CD8-positive, alpha-beta memory T cell (primary cell): ENCODE results near the gene TUBB4B. TPM values are rescaled to one million over a fixed set of nuclear protein-coding genes. Genes with fewer than 3 reads are reported as not detected.

Experiments used
- CTCF ChIA-PET: fragments of 350-600 bp; sonication (Branson Sonifier 250); formaldehyde crosslinking; loops from one replicate; lab custom pipeline; 2021; ENCODE audit warnings: antibody characterized with exemption; lab: Charles Lee
- POLR2A ChIA-PET: fragments of 350-600 bp; sonication (Branson Sonifier 250); formaldehyde crosslinking; loops from one replicate; lab custom pipeline; 2021; ENCODE audit warnings: antibody characterized with exemption; lab: Charles Lee
- DNase-seq, 5 donors: peaks; one replicate each; pipeline versions ENCODE4 v3.0.0 to v3.0.0-alpha.2; 2020 to 2022; ENCODE audit warnings: mixed read lengths in 1 of 5
- H3K27ac ChIP-seq: one replicate; pipeline ENCODE4 v1.7.0; 2013; ENCODE audit warnings: low read depth, mild to moderate bottlenecking, low read length, moderate library complexity
- H3K27me3 ChIP-seq: 2 replicates; pipeline ENCODE4 v1.7.0; 2013; ENCODE audit warnings: low read length, mild to moderate bottlenecking; ENCODE audit not compliant: insufficient read depth, poor library complexity, severe bottlenecking
- H3K36me3 ChIP-seq: 2 replicates; pipeline ENCODE4 v1.7.0; 2013; ENCODE audit warnings: mild to moderate bottlenecking, low read length, moderate library complexity; ENCODE audit not compliant: insufficient read depth
- H3K4me1 ChIP-seq: 2 replicates; pipeline ENCODE4 v1.7.0; 2013; ENCODE audit warnings: mild to moderate bottlenecking, low read length, moderate library complexity; ENCODE audit not compliant: insufficient read depth
- H3K4me3 ChIP-seq: 2 replicates; pipeline ENCODE4 v1.7.0; 2013; ENCODE audit warnings: mild to moderate bottlenecking, low read length
- H3K9me3 ChIP-seq: 2 replicates; pipeline ENCODE4 v1.7.0; 2013; ENCODE audit warnings: mild to moderate bottlenecking, low read length
- H3K27ac Mint-ChIP-seq, 8 donors: one replicate each; pipeline ENCODE4 v1.8.0; 2020 to 2021; ENCODE audit warnings: mixed read lengths in 8 of 8, mild to moderate bottlenecking in 6 of 8, inconsistent platforms in 3 of 8, moderate library complexity in 3 of 8
- H3K27me3 Mint-ChIP-seq, 2 donors: one replicate each; pipeline ENCODE4 v1.8.0; 2020 to 2021; ENCODE audit warnings: mixed read lengths in 2 of 2, mild to moderate bottlenecking in 1 of 2, moderate library complexity in 1 of 2
- H3K36me3 Mint-ChIP-seq, 3 donors: one replicate each; pipeline ENCODE4 v1.8.0; 2020 to 2021; ENCODE audit warnings: mixed read lengths in 3 of 3, inconsistent platforms in 1 of 3, mild to moderate bottlenecking in 1 of 3
- H3K4me1 Mint-ChIP-seq, 3 donors: one replicate each; pipeline ENCODE4 v1.8.0; 2020 to 2021; ENCODE audit warnings: mixed read lengths in 3 of 3, inconsistent platforms in 1 of 3, mild to moderate bottlenecking in 1 of 3
- H3K4me3 Mint-ChIP-seq, 7 donors: one replicate each; pipeline ENCODE4 v1.8.0; 2020 to 2021; ENCODE audit warnings: mixed read lengths in 7 of 7, mild to moderate bottlenecking in 6 of 7, moderate library complexity in 4 of 7, inconsistent platforms in 2 of 7
- H3K9me3 Mint-ChIP-seq, 5 donors: one replicate each; pipeline ENCODE4 v1.8.0; 2020 to 2022; ENCODE audit warnings: mixed read lengths in 5 of 5, mild to moderate bottlenecking in 3 of 5, moderate library complexity in 2 of 5, inconsistent platforms in 1 of 5
- polyA plus RNA-seq: library from polyadenylated mRNA; unstranded; fragments of 300-500 nt; fragmentation: Illumina TruSeq; gene quantifications from one replicate; pipeline ENCODE4 v1.2.3, GENCODE V29; 2021
- total RNA-seq, 2 experiments: library from RNA; stranded (reverse); gene quantifications; one replicate each; pipeline ENCODE4 v1.2.3, GENCODE V29; 2021

The TUBB4B gene
- 100 to 1,000 TPM; 322 to 331 TPM for total RNA-seq
- polyA plus RNA-seq, result 64.6 TPM

GRCh38 chr9:137240841-137241489 lies at the start of gene TUBB4B:
TSS of gene TUBB4B (plus strand) at chr9:137241287. CDS start at chr9:137241361, 74 bp downstream.
- Histone ChIP-seq H3K36me3 (peaks cover 10% of the 10 kb centered on the region), H3K4me3 (peak within 1 kb of the TSS; percentile 60), H3K9me3 (no peaks in the 10 kb centered on the region), H3K27me3 (no peaks in the 10 kb centered on the region), H3K4me1 (peaks cover 20% of the 10 kb centered on the region), H3K27ac (peak within 1 kb of the TSS; percentile 79)
- Mint-ChIP-seq H3K27me3 (peaks cover 0 to 4% of the 10 kb centered on the region in 2 donors), H3K9me3 (no peaks in the 10 kb centered on the region), H3K36me3 (peaks cover 0 to 22% (median 5%) of the 10 kb centered on the region in 3 donors), H3K4me3 (peak within 1 kb of the TSS; percentile 88 to 95 (median 90)), H3K27ac (peak within 1 kb of the TSS; percentile 82 to 95 (median 90)), H3K4me1 (peaks cover 15 to 52% (median 17%) of the 10 kb centered on the region in 3 donors)
- POLR2A ChIA-PET, result interaction anchor here (0.5 to 3.4 kb wide), 19 partner anchors 15 to 441 kb away, joined by 3 to 83 read pairs (median 4); partner anchors contain the start of genes ANAPC2, MAN1B1, MRPL41 and NELFB
- peak; percentile 92 to 100 (median 97) for DNase-seq
- CTCF ChIA-PET, result interaction anchor here (1.0 to 4.4 kb wide), 12 partner anchors 13 to 450 kb away, joined by 3 to 43 read pairs (median 4); partner anchors contain the start of genes ANAPC2, NELFB, RNF224 and SSNA1

- peak overlapping the region in 1 of 8 donors; percentile 80 for H3K27ac Mint-ChIP-seq
- H3K4me3 Mint-ChIP-seq, result no peak overlapping the region
- no peak overlapping the region for H3K27ac ChIP-seq
- peaks cover 4% of the 10 kb centered on the region for H3K36me3 ChIP-seq
- H3K27me3 ChIP-seq, result no peaks in the 10 kb centered on the region
- POLR2A ChIA-PET, result interaction anchor here (0.6 to 1.4 kb wide), 3 partner anchors 35 to 1100 kb away, joined by 3 to 9 read pairs (median 4); no protein-coding TSS in a partner anchor
- no peak for DNase-seq
- peaks cover 19 to 34% (median 19%) of the 10 kb centered on the region in 3 donors for H3K4me1 Mint-ChIP-seq
- H3K4me3 ChIP-seq, result no peak overlapping the region
- H3K9me3 Mint-ChIP-seq, result no peaks in the 10 kb centered on the region
- no peaks in the 10 kb centered on the region for H3K27me3 Mint-ChIP-seq
- peaks cover 22% of the 10 kb centered on the region for H3K4me1 ChIP-seq
- CTCF ChIA-PET, result interaction anchor here (1.0 to 2.0 kb wide), 3 partner anchors 27 to 360 kb away, joined by 3 to 5 read pairs (median 3); partner anchors contain the start of gene MRPL41
- peaks cover 0 to 28% (median 2%) of the 10 kb centered on the region in 3 donors for H3K36me3 Mint-ChIP-seq
- H3K9me3 ChIP-seq, result no peaks in the 10 kb centered on the region
Observed at GRCh38 chr9:137191691-137192447, 49.2 kb upstream of the TUBB4B start.

GRCh38 chr9:137192448-137192780 lies 48.7 kb upstream of the TUBB4B start:
- H3K27ac ChIP-seq, result no peak overlapping the region
- no peaks in the 10 kb centered on the region for H3K27me3 ChIP-seq
- no peak overlapping the region for H3K4me3 ChIP-seq
- Mint-ChIP-seq H3K4me1 (peaks cover 14 to 28% (median 14%) of the 10 kb centered on the region in 3 donors), H3K27ac (no peak overlapping the region), H3K9me3 (no peaks in the 10 kb centered on the region), H3K27me3 (no peaks in the 10 kb centered on the region), H3K36me3 (peaks cover 0 to 26% (median 2%) of the 10 kb centered on the region in 3 donors), H3K4me3 (peak overlapping the region in 1 of 7 donors; percentile 24)
- POLR2A ChIA-PET, result interaction anchor here (1.4 kb wide), 1 partner anchor 63 kb away, joined by 9 read pairs; no protein-coding TSS in a partner anchor
- H3K4me1 ChIP-seq, result peaks cover 17% of the 10 kb centered on the region
- H3K36me3 ChIP-seq, result peaks cover 4% of the 10 kb centered on the region
- DNase-seq, result no peak
- CTCF ChIA-PET, result interaction anchor here (1.0 to 2.0 kb wide), 3 partner anchors 27 to 360 kb away, joined by 3 to 5 read pairs (median 3); partner anchors contain the start of gene MRPL41
- H3K9me3 ChIP-seq, result no peaks in the 10 kb centered on the region

GRCh38 chr9:137192859-137193258 lies 48.2 kb upstream of the TUBB4B start:
- DNase-seq, result no peak
- H3K9me3 Mint-ChIP-seq, result no peaks in the 10 kb centered on the region
- POLR2A ChIA-PET, result interaction anchor here (1.4 kb wide), 1 partner anchor 63 kb away, joined by 9 read pairs; no protein-coding TSS in a partner anchor

GRCh38 chr9:137193771-137194170 lies 47.3 kb upstream of the TUBB4B start:
- Histone ChIP-seq H3K9me3 (no peaks in the 10 kb centered on the region), H3K4me3 (no peak overlapping the region), H3K36me3 (peaks cover 4% of the 10 kb centered on the region), H3K27ac (no peak overlapping the region), H3K27me3 (no peaks in the 10 kb centered on the region), H3K4me1 (peaks cover 12% of the 10 kb centered on the region)
- Mint-ChIP-seq H3K27me3 (no peaks in the 10 kb centered on the region), H3K4me3 (peak overlapping the region in 1 of 7 donors; percentile 50), H3K27ac (no peak overlapping the region), H3K4me1 (peaks cover 9 to 19% (median 10%) of the 10 kb centered on the region in 3 donors), H3K9me3 (no peaks in the 10 kb centered on the region), H3K36me3 (peaks cover 0 to 16% (median 0%) of the 10 kb centered on the region in 3 donors)
- POLR2A ChIA-PET, result no interaction called here
- CTCF ChIA-PET, result interaction anchor here (1.5 kb wide), 1 partner anchor 43 kb away, joined by 4 read pairs; no protein-coding TSS in a partner anchor
- no peak for DNase-seq

More at GRCh38 chr9:137192859-137193258, 48.2 kb upstream of the TUBB4B start:
- Histone ChIP-seq H3K27ac (no peak overlapping the region), H3K36me3 (peaks cover 4% of the 10 kb centered on the region), H3K9me3 (no peaks in the 10 kb centered on the region), H3K27me3 (no peaks in the 10 kb centered on the region), H3K4me3 (no peak overlapping the region), H3K4me1 (peaks cover 13% of the 10 kb centered on the region)
- peak overlapping the region in 1 of 7 donors; percentile 24 for H3K4me3 Mint-ChIP-seq
- CTCF ChIA-PET, result interaction anchor here (1.0 to 2.0 kb wide), 2 partner anchors 97 to 359 kb away, joined by 3 to 5 read pairs; partner anchors contain the start of gene MRPL41
- H3K27ac Mint-ChIP-seq, result no peak overlapping the region
- no peaks in the 10 kb centered on the region for H3K27me3 Mint-ChIP-seq
- H3K4me1 Mint-ChIP-seq, result peaks cover 10 to 24% (median 10%) of the 10 kb centered on the region in 3 donors
- peaks cover 0 to 22% (median 0%) of the 10 kb centered on the region in 3 donors for H3K36me3 Mint-ChIP-seq

- H3K4me1 ChIP-seq, result peaks cover 8% of the 10 kb centered on the region
- peaks cover 4% of the 10 kb centered on the region for H3K36me3 ChIP-seq
- ChIA-PET CTCF (interaction anchor here (0.8 to 1.5 kb wide), 3 partner anchors 22 to 42 kb away, joined by 3 to 4 read pairs (median 3); no protein-coding TSS in a partner anchor), POLR2A (no interaction called here)
- H3K27ac ChIP-seq, result no peak overlapping the region
- Mint-ChIP-seq H3K36me3 (peaks cover 0 to 11% (median 0%) of the 10 kb centered on the region in 3 donors), H3K4me3 (no peak overlapping the region), H3K9me3 (no peaks in the 10 kb centered on the region), H3K4me1 (peaks cover 4 to 13% (median 4%) of the 10 kb centered on the region in 3 donors), H3K27ac (no peak overlapping the region), H3K27me3 (no peaks in the 10 kb centered on the region)
- H3K9me3 ChIP-seq, result no peaks in the 10 kb centered on the region
- H3K27me3 ChIP-seq, result no peaks in the 10 kb centered on the region
- H3K4me3 ChIP-seq, result no peak overlapping the region
- no peak for DNase-seq
Observed at GRCh38 chr9:137194388-137194787, 46.7 kb upstream of the TUBB4B start.

- H3K36me3 ChIP-seq, result peaks cover 4% of the 10 kb centered on the region
- peaks cover 0 to 8% (median 0%) of the 10 kb centered on the region in 3 donors for H3K36me3 Mint-ChIP-seq
- H3K9me3 ChIP-seq, result no peaks in the 10 kb centered on the region
- no peaks in the 10 kb centered on the region for H3K9me3 Mint-ChIP-seq
- POLR2A ChIA-PET, result no interaction called here
- H3K4me3 Mint-ChIP-seq, result no peak overlapping the region
- no peak overlapping the region for H3K27ac ChIP-seq
- H3K27me3 ChIP-seq, result no peaks in the 10 kb centered on the region
- no peak for DNase-seq
- H3K4me1 ChIP-seq, result peaks cover 7% of the 10 kb centered on the region
- no peak overlapping the region for H3K4me3 ChIP-seq
- no peak overlapping the region for H3K27ac Mint-ChIP-seq
- CTCF ChIA-PET, result interaction anchor here (0.8 to 1.5 kb wide), 4 partner anchors 22 to 99 kb away, joined by 3 to 4 read pairs (median 3); no protein-coding TSS in a partner anchor
- H3K27me3 Mint-ChIP-seq, result no peaks in the 10 kb centered on the region
- H3K4me1 Mint-ChIP-seq, result peaks cover 0 to 12% (median 3%) of the 10 kb centered on the region in 3 donors
Observed at GRCh38 chr9:137194909-137195308, 46.2 kb upstream of the TUBB4B start.
